GM12891 (cell line): ENCODE data around the gene ADPRM.

Experiments used
- POLR2A ChIP-seq: IDR thresholded peaks from 2 replicates; pipeline ENCODE4 v1.6.1; 2011; ENCODE audit warnings: low read depth, low read length, control low read depth
- POLR2AphosphoS5 ChIP-seq: IDR thresholded peaks from 2 replicates; pipeline ENCODE4 v1.6.1; 2011; ENCODE audit warnings: low read depth, low read length, control low read depth
- SPI1 ChIP-seq: IDR thresholded peaks from 2 replicates; pipeline ENCODE4 v1.6.1; 2011; ENCODE audit warnings: low read depth, low read length, control low read depth

DNA sequence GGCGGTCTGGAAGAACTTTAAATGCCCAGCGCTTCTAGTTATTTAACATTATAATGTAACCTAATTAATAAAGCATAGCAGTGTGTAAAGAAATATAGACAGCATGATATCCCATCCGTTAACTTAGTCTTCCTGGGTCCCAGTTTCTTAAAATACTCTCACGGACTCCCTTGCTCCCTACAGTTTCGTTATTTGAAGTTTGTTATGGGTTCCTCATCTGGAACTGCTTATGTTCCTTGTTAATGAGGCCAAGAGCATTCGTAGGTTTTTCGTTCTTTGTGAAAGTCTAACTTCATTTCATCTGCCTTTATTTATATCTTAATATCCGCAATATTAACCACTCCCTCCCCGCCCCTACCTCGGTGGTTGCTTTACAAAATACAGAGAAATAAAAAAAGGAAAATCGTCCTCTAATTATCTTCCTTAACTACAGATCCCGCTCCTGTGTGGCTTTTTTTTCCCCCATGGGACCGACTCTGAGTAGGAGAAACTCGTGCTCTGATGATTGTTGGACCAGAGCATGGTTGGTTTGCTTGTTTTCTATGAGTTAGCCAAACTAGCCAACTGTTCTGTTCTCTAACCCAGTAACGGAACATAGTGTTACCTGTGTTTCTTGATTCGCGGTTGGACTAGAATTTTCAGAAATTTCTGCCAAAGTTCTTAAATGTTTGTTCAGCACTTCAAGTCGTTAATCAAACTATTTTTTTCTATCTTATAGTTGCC, 863 bp downstream of the ADPRM start:
- TF ChIP-seq POLR2A (no peak), POLR2AphosphoS5 (no peak), SPI1 (no peak)
